Neural cell (in vitro differentiated cells): ENCODE data around the gene PCDH10.

Experiments used
- EP300 ChIP-seq: fragments of 450-650 bp; conservative IDR thresholded peaks from 2 replicates; pipeline ENCODE4 v1.6.1; 2014; ENCODE audit warnings: antibody characterized with exemption, mild to moderate bottlenecking, moderate library complexity; ENCODE audit not compliant: poor library complexity, severe bottlenecking
- POLR2AphosphoS5 ChIP-seq: IDR thresholded peaks from 2 replicates; pipeline ENCODE4 v1.6.1; 2012
- REST ChIP-seq: IDR thresholded peaks from 2 replicates; pipeline ENCODE4 v1.6.1; 2012; ENCODE audit warnings: borderline replicate concordance
- SMC3 ChIP-seq: fragments of 450-650 bp; conservative IDR thresholded peaks from 2 replicates; pipeline ENCODE4 v1.6.1; 2014; ENCODE audit warnings: antibody characterized with exemption, mild to moderate bottlenecking, moderate library complexity; ENCODE audit not compliant: poor library complexity
- TAF1 ChIP-seq: IDR thresholded peaks from 2 replicates; pipeline ENCODE4 v1.6.1; 2012; ENCODE audit warnings: low read depth
- TF ChIP-seq, protein P1 (sequence below): fragments of 450-650 bp; IDR thresholded peaks from 2 replicates; pipeline ENCODE4 v1.5.1; 2014; ENCODE audit warnings: antibody characterized with exemption, mild to moderate bottlenecking, moderate library complexity; ENCODE audit not compliant: poor library complexity, severe bottlenecking

GRCh38 chr4:133149364-133149695, 236 bp downstream of the PCDH10 start:
- TF ChIP-seq EP300: no peak
- no peak for TF ChIP-seq POLR2AphosphoS5
- TF ChIP-seq, protein P1, sequence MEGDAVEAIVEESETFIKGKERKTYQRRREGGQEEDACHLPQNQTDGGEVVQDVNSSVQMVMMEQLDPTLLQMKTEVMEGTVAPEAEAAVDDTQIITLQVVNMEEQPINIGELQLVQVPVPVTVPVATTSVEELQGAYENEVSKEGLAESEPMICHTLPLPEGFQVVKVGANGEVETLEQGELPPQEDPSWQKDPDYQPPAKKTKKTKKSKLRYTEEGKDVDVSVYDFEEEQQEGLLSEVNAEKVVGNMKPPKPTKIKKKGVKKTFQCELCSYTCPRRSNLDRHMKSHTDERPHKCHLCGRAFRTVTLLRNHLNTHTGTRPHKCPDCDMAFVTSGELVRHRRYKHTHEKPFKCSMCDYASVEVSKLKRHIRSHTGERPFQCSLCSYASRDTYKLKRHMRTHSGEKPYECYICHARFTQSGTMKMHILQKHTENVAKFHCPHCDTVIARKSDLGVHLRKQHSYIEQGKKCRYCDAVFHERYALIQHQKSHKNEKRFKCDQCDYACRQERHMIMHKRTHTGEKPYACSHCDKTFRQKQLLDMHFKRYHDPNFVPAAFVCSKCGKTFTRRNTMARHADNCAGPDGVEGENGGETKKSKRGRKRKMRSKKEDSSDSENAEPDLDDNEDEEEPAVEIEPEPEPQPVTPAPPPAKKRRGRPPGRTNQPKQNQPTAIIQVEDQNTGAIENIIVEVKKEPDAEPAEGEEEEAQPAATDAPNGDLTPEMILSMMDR: no peak
- TF ChIP-seq TAF1: no peak
- TF ChIP-seq SMC3: no peak
- no peak for TF ChIP-seq REST
